IMR-90 (cell line): ENCODE measurements around the gene ATXN10. TPM values are rescaled to one million over a fixed set of nuclear protein-coding genes. Genes with fewer than 3 reads are reported as not detected.

Source experiments
- ATAC-seq: fragments of 200-7000 bp; cut with Tn5 transposase; 2 replicates; pipeline ENCODE4 v1.9.1; 2020; ENCODE audit warnings: low read depth, mild to moderate bottlenecking, moderate library complexity
- BruUV-seq: library from RNA; stranded (reverse); fragments of 400-500 nt; replicated peaks from 2 replicates; lab custom pipeline; 2021; lab: Mats Ljungman, UMichigan
- CTCF ChIA-PET: fragments of 300-600 bp; formaldehyde crosslinking; extraction: SDS; loops from one replicate; lab custom pipeline; 2021; ENCODE audit warnings: antibody characterized with exemption; lab: Yijun Ruan, JAX
- POLR2A ChIA-PET: fragments of 300-600 bp; sonication (Branson Sonifier 250); formaldehyde crosslinking; loops from one replicate; lab custom pipeline; 2022; ENCODE audit warnings: antibody characterized with exemption; ENCODE audit not compliant: unreplicated experiment; lab: Charles Lee
- DNase-seq: peaks from one replicate; pipeline ENCODE4 v3.0.0; 2013
- H2AFZ ChIP-seq: replicated peaks from 2 replicates; pipeline ENCODE3; 2013; ENCODE audit warnings: low read length, mild to moderate bottlenecking; ENCODE audit not compliant: poor library complexity
- H2AK5ac ChIP-seq: 2 replicates; pipeline ENCODE4 v1.6.1; 2013; ENCODE audit warnings: low read depth, low read length, inconsistent platforms
- H2AK9ac ChIP-seq: replicated peaks from 2 replicates; pipeline ENCODE3; 2013; ENCODE audit warnings: mild to moderate bottlenecking, low read depth, low read length, moderate library complexity; ENCODE audit not compliant: poor library complexity
- H2BK120ac ChIP-seq: 2 replicates; pipeline ENCODE4 v1.6.1; 2013; ENCODE audit warnings: low read depth, low read length, inconsistent platforms
- H2BK15ac ChIP-seq: 3 replicates; pipeline ENCODE4 v1.6.1; 2013; ENCODE audit warnings: low read depth, low read length, inconsistent platforms
- H2BK20ac ChIP-seq: 2 replicates; pipeline ENCODE4 v1.6.1; 2013; ENCODE audit warnings: low read depth, mild to moderate bottlenecking, inconsistent platforms, low read length, moderate library complexity
- H2BK5ac ChIP-seq: 2 replicates; pipeline ENCODE4 v1.6.1; 2013; ENCODE audit warnings: mild to moderate bottlenecking, low read depth, low read length, inconsistent platforms; ENCODE audit not compliant: poor library complexity, severe bottlenecking
- H3K14ac ChIP-seq: replicated peaks from 2 replicates; pipeline ENCODE4 v1.6.1; 2013; ENCODE audit warnings: low read depth, low read length, inconsistent platforms
- H3K18ac ChIP-seq: 2 replicates; pipeline ENCODE4 v1.6.1; 2013; ENCODE audit warnings: low read depth, low read length, control low read depth
- H3K23ac ChIP-seq: 2 replicates; pipeline ENCODE4 v1.6.1; 2013; ENCODE audit warnings: low read depth, low read length, inconsistent platforms
- H3K27ac ChIP-seq: 2 replicates; pipeline ENCODE4 v1.5.1; 2013; ENCODE audit warnings: mild to moderate bottlenecking, control low read depth, low read length; ENCODE audit not compliant: insufficient read depth
- H3K27me3 ChIP-seq: 2 replicates; pipeline ENCODE4 v1.6.1; 2013; ENCODE audit warnings: low read length; ENCODE audit not compliant: control insufficient read depth, insufficient read depth
- H3K36me3 ChIP-seq: 2 replicates; pipeline ENCODE4 v1.6.1; 2013; ENCODE audit warnings: low read length, mixed read lengths; ENCODE audit not compliant: control insufficient read depth, insufficient read depth
- H3K4ac ChIP-seq: 2 replicates; pipeline ENCODE4 v1.6.1; 2013; ENCODE audit warnings: low read depth, low read length, inconsistent platforms
- H3K4me1 ChIP-seq: 2 replicates; pipeline ENCODE4 v1.6.1; 2013; ENCODE audit warnings: low read length, mixed read lengths; ENCODE audit not compliant: control insufficient read depth, insufficient read depth
- H3K4me2 ChIP-seq: 2 replicates; pipeline ENCODE4 v1.6.1; 2013; ENCODE audit warnings: low read depth, mild to moderate bottlenecking, control low read depth, low read length, moderate library complexity
- H3K4me3 ChIP-seq: 2 replicates; pipeline ENCODE4 v1.5.1; 2013; ENCODE audit warnings: low read depth, mild to moderate bottlenecking, control low read depth, low read length, moderate library complexity; ENCODE audit not compliant: insufficient read depth
- H3K56ac ChIP-seq: 2 replicates; pipeline ENCODE4 v1.6.1; 2013; ENCODE audit warnings: low read length, inconsistent platforms; ENCODE audit not compliant: insufficient read depth; ENCODE audit errors: extremely low read depth
- H3K79me1 ChIP-seq, 2 experiments: 2 replicates each; pipeline ENCODE4 v1.6.1; 2013; ENCODE audit warnings: low read length in 2 of 2, inconsistent platforms in 1 of 2, low read depth in 1 of 2
- H3K9ac ChIP-seq: 2 replicates; pipeline ENCODE4 v1.6.1; 2013; ENCODE audit warnings: low read depth, low read length, control low read depth
- H3K9me1 ChIP-seq: 2 replicates; pipeline ENCODE4 v1.6.1; 2013; ENCODE audit warnings: low read length, inconsistent platforms; ENCODE audit not compliant: insufficient read depth
- H3K9me3 ChIP-seq: 2 replicates; pipeline ENCODE4 v1.6.1; 2013; ENCODE audit warnings: low read length; ENCODE audit not compliant: control insufficient read depth, insufficient read depth
- H4K20me1 ChIP-seq: 2 replicates; pipeline ENCODE4 v1.6.1; 2013; ENCODE audit warnings: low read length, inconsistent platforms; ENCODE audit not compliant: insufficient read depth
- H4K5ac ChIP-seq: 2 replicates; pipeline ENCODE4 v1.6.1; 2013; ENCODE audit warnings: mild to moderate bottlenecking, low read depth, low read length, control low read depth
- H4K8ac ChIP-seq, 2 experiments: 2 replicates each; pipeline ENCODE4 v1.6.1; 2013; ENCODE audit warnings: low read depth in 2 of 2, low read length in 2 of 2, control low read depth in 1 of 2, inconsistent platforms in 1 of 2
- H4K91ac ChIP-seq: 2 replicates; pipeline ENCODE4 v1.6.1; 2013; ENCODE audit warnings: low read depth, low read length, inconsistent platforms; ENCODE audit not compliant: insufficient read depth
- CEBPB ChIP-seq: IDR thresholded peaks from 2 replicates; pipeline ENCODE4 v1.6.1; 2012; ENCODE audit warnings: low read depth, low read length, improper control_type of control experiment
- MAFK ChIP-seq: IDR thresholded peaks from 2 replicates; pipeline ENCODE4 v1.6.1; 2012; ENCODE audit warnings: low read depth, low read length, improper control_type of control experiment
- MAZ ChIP-seq: IDR thresholded peaks from 2 replicates; pipeline ENCODE4 v1.6.1; 2012; ENCODE audit warnings: low read depth, mild to moderate bottlenecking, low read length, improper control_type of control experiment, moderate library complexity, borderline replicate concordance
- POLR2A ChIP-seq: IDR thresholded peaks from 2 replicates; pipeline ENCODE4 v1.6.1; 2012; ENCODE audit warnings: mild to moderate bottlenecking, low read depth, low read length
- WGBS, 2 experiments: methylation state at CpG; one replicate each; pipeline versions ENCODE4 v1.1.5 to v1.1.7; 2013; ENCODE audit warnings: missing lambda C conversion rate in 2 of 2; ENCODE audit not compliant: insufficient read length in 1 of 2; ENCODE audit errors: extremely low coverage in 2 of 2; 5-methylcytosine and 5-hydroxymethylcytosine counted together
- dilution Hi-C: fragments of 300-500 bp; cut with HindIII; formaldehyde crosslinking; loops from one replicate; pipeline ENCODE4 v1.14.3; 2018; ENCODE audit warnings: low sequenced_read_pairs; ENCODE audit not compliant: unreplicated experiment
- in situ Hi-C: fragments of 300-500 bp; cut with MboI; formaldehyde crosslinking; loops from 3 replicates; pipeline ENCODE4 v1.14.3; 2019; ENCODE audit warnings: low sequenced_read_pairs, inconsistent platforms, mixed read lengths
- intact Hi-C: fragments of 100-400 bp; cut with micrococcal nuclease; formaldehyde crosslinking; loops from 2 replicates; pipeline ENCODE4 v1.10.0; 2022
- polyA plus RNA-seq, 3 experiments: library from polyadenylated mRNA; depleted of rRNA; stranded (reverse); fragments of >200 nt; gene quantifications; 2 replicates each; pipeline ENCODE4 v1.2.3, GENCODE V29; 2012; ENCODE audit warnings: low replicate concordance in 1 of 3
- total RNA-seq: library from RNA; depleted of rRNA; stranded (reverse); fragments of >200 nt; gene quantifications from 2 replicates; pipeline ENCODE4 v1.2.3, GENCODE V29; 2012

Gene ATXN10
- total and polyA plus RNA-seq, 2 of the 4 experiments (the other 2 are of a cell fraction): 116 to 231 TPM

GRCh38 chr22:45787759-45788158 lies 116.1 kb downstream of the ATXN10 start:
- Histone ChIP-seq H3K9me3 (no peaks in the 10 kb centered on the region), H3K18ac (no peak overlapping the region), H3K27ac (no peak overlapping the region), H4K20me1 (peaks cover 63% of the 10 kb centered on the region), H4K5ac (no peak overlapping the region), H3K4me3 (no peak overlapping the region), H3K4me2 (no peak overlapping the region), H3K56ac (no peak overlapping the region), H4K8ac (no peak overlapping the region), H3K4me1 (peaks cover 27% of the 10 kb centered on the region), H3K23ac (no peak overlapping the region), H3K9ac (no peak overlapping the region), H2AK5ac (no peak overlapping the region), H2BK120ac (no peak overlapping the region), H2BK5ac (no peak overlapping the region), H3K36me3 (peaks cover 9% of the 10 kb centered on the region), H3K9me1 (peaks cover 29% of the 10 kb centered on the region), H2BK20ac (no peak overlapping the region), H3K14ac (no peak overlapping the region), H2AK9ac (no peak overlapping the region), H3K4ac (no peak overlapping the region), H2AFZ (no peak overlapping the region), H2BK15ac (no peak overlapping the region), H3K27me3 (no peaks in the 10 kb centered on the region), H3K79me1 (peaks cover 58 to 78% of the 10 kb centered on the region in 2 experiments), H4K91ac (no peak overlapping the region)
- DNase-seq: peak; percentile 42
- in situ Hi-C loops: no loop called here
- ChIA-PET POLR2A (no interaction called here), CTCF (no interaction called here)
- no TSS peak for BruUV-seq
- peak; percentile 45 for ATAC-seq
- no CpG with 5 or more reads among the region's 2 CpGs for WGBS, 2 experiments
- dilution Hi-C loops: no loop called here
- intact Hi-C loops: no loop called here
- TF ChIP-seq MAFK: no peak
- TF ChIP-seq CEBPB: peak; percentile 50; the same call in 1 of the 2 replicates
- no peak for TF ChIP-seq POLR2A
- TF ChIP-seq MAZ: no peak
